Liver (tissue), 9 donors: ENCODE data around the gene CYP2R1. TPM values are rescaled to one million over a fixed set of nuclear protein-coding genes. Genes with fewer than 3 reads are reported as not detected.

Source experiments
- DNase-seq: peaks from one replicate; pipeline ENCODE4 v3.0.0-alpha.2; 2017; ENCODE audit warnings: low spot score
- H3K27ac ChIP-seq, 2 donors: one replicate each; pipeline ENCODE4 v1.7.0; 2013; ENCODE audit warnings: inconsistent platforms in 2 of 2, low read length in 2 of 2, control low read depth in 1 of 2, low read depth in 1 of 2, mild to moderate bottlenecking in 1 of 2
- H3K27me3 ChIP-seq, 4 donors: one replicate each; pipeline versions ENCODE4 v1.6.1 to v1.7.0; 2013; ENCODE audit warnings: low read length in 3 of 4, inconsistent platforms in 1 of 4, mild to moderate bottlenecking in 1 of 4, moderate library complexity in 1 of 4; ENCODE audit not compliant: control insufficient read depth in 4 of 4, insufficient read depth in 4 of 4
- H3K36me3 ChIP-seq, 4 donors: one replicate each; pipeline versions ENCODE4 v1.6.1 to v1.7.0; 2013; ENCODE audit warnings: low read length in 3 of 4, mild to moderate bottlenecking in 3 of 4, low read depth in 1 of 4, moderate library complexity in 1 of 4; ENCODE audit not compliant: control insufficient read depth in 4 of 4, insufficient read depth in 3 of 4
- H3K4me1 ChIP-seq, 4 donors: one replicate each; pipeline versions ENCODE4 v1.6.1 to v1.7.0; 2013; ENCODE audit warnings: low read length in 3 of 4, mild to moderate bottlenecking in 3 of 4, moderate library complexity in 1 of 4; ENCODE audit not compliant: control insufficient read depth in 4 of 4, insufficient read depth in 4 of 4
- H3K4me3 ChIP-seq, 3 donors: one replicate each; pipeline versions ENCODE4 v1.6.1 to v1.7.0; 2013; ENCODE audit warnings: low read length in 3 of 3, control low read depth in 1 of 3, low read depth in 1 of 3, mild to moderate bottlenecking in 1 of 3
- H3K9ac ChIP-seq, 2 donors: one replicate each; pipeline ENCODE4 v1.7.0; 2013; ENCODE audit warnings: low read length in 2 of 2, mild to moderate bottlenecking in 2 of 2, moderate library complexity in 2 of 2, control low read depth in 1 of 2, low read depth in 1 of 2
- H3K9me3 ChIP-seq, 4 donors: one replicate each; pipeline versions ENCODE4 v1.6.1 to v1.7.0; 2013; ENCODE audit warnings: low read length in 3 of 4; ENCODE audit not compliant: control insufficient read depth in 4 of 4
- ATF3 ChIP-seq: IDR thresholded peaks from 2 replicates; pipeline ENCODE4 v1.6.1; 2016; ENCODE audit warnings: antibody characterized with exemption
- CTCF ChIP-seq: fragments of 150-350 bp; IDR thresholded peaks from 2 replicates; pipeline ENCODE4 v1.5.1; 2017; ENCODE audit warnings: improper control_type of control experiment, low read depth, low read length; ENCODE audit not compliant: missing input control
- EGR1 ChIP-seq, 2 donors: IDR thresholded peaks; 2 replicates each; pipeline ENCODE4 v1.6.1; 2016 to 2018; ENCODE audit warnings: antibody characterized with exemption in 2 of 2, low read depth in 2 of 2
- FOXA1 ChIP-seq: IDR thresholded peaks from 2 replicates; pipeline ENCODE4 v1.6.1; 2016; ENCODE audit warnings: antibody characterized with exemption
- FOXA2 ChIP-seq: IDR thresholded peaks from 2 replicates; pipeline ENCODE4 v1.6.1; 2016; ENCODE audit warnings: antibody characterized with exemption
- GABPA ChIP-seq, 2 donors: IDR thresholded peaks in 1 of 2; conservative IDR thresholded peaks in 1 of 2; 2 replicates each; pipeline ENCODE4 v1.6.1; 2016; ENCODE audit warnings: antibody characterized with exemption in 2 of 2, mild to moderate bottlenecking in 1 of 2, moderate library complexity in 1 of 2
- HNF4G ChIP-seq: IDR thresholded peaks from 2 replicates; pipeline ENCODE4 v1.6.1; 2016; ENCODE audit warnings: antibody characterized with exemption
- JUND ChIP-seq, 2 donors: IDR thresholded peaks; 2 replicates each; pipeline ENCODE4 v1.6.1; 2016; ENCODE audit warnings: antibody characterized with exemption in 2 of 2
- MAX ChIP-seq: IDR thresholded peaks from 2 replicates; pipeline ENCODE4 v1.6.1; 2016; ENCODE audit warnings: antibody characterized with exemption
- NR2F2 ChIP-seq: IDR thresholded peaks from 2 replicates; pipeline ENCODE4 v1.6.1; 2016; ENCODE audit warnings: antibody characterized with exemption
- RAD21 ChIP-seq, 2 donors: IDR thresholded peaks; 2 replicates each; pipeline ENCODE4 v1.6.1; 2016; ENCODE audit warnings: antibody characterized with exemption in 2 of 2, mild to moderate bottlenecking in 2 of 2
- REST ChIP-seq: IDR thresholded peaks from 2 replicates; pipeline ENCODE4 v1.6.1; 2016; ENCODE audit warnings: antibody characterized with exemption, mild to moderate bottlenecking
- RXRA ChIP-seq, 2 donors: IDR thresholded peaks; 2 replicates each; pipeline ENCODE4 v1.6.1; 2017 to 2018; ENCODE audit warnings: antibody characterized with exemption in 2 of 2, mild to moderate bottlenecking in 1 of 2
- SP1 ChIP-seq: IDR thresholded peaks from 2 replicates; pipeline ENCODE4 v1.6.1; 2018; ENCODE audit warnings: antibody characterized with exemption, mild to moderate bottlenecking
- TAF1 ChIP-seq: conservative IDR thresholded peaks from 2 replicates; pipeline ENCODE4 v1.6.1; 2016; ENCODE audit warnings: antibody characterized with exemption, mild to moderate bottlenecking
- YY1 ChIP-seq: IDR thresholded peaks from 2 replicates; pipeline ENCODE4 v1.6.1; 2016; ENCODE audit warnings: antibody characterized with exemption, mild to moderate bottlenecking
- ZBTB33 ChIP-seq: IDR thresholded peaks from 2 replicates; pipeline ENCODE4 v1.6.1; 2016; ENCODE audit warnings: antibody characterized with exemption
- WGBS: extraction: QIAGEN DNeasy Blood & Tissue Kit; methylation state at CpG from one replicate; pipeline ENCODE4 v1.1.7; 2013; 5-methylcytosine and 5-hydroxymethylcytosine counted together
- polyA plus RNA-seq, 2 donors: library from polyadenylated mRNA; stranded (reverse) in 1 of 2; unstranded in 1 of 2; fragments of 200-250 nt in 1 of 2; fragments of >200 nt in 1 of 2; fragmentation: Nextera tagmentation in 1 of 2; extraction: Ambion mirVana in 1 of 2; gene quantifications; one replicate each; pipeline versions ENCODE4 v1.2.1 to v1.2.3, GENCODE V29; 2013 to 2015
- total RNA-seq, 2 donors: library from RNA; depleted of rRNA; stranded (reverse); fragments of >200 nt; gene quantifications; one replicate each; pipeline ENCODE4 v1.2.3, GENCODE V29; 2014
- donor health status: healthy.
- donor health status: healthy.
- donor health status: healthy.
- donor health status: healthy.
- donor health status: healthy.

The CYP2R1 gene
- total and polyA plus RNA-seq, 4 donors, result 3.2 to 8.2 (median 6.7) TPM

GRCh38 chr11:14902650-14903350 lies 10.8 kb upstream of the CYP2R1 start:
- TF ChIP-seq JUND (IDR thresholded peaks at IDR 0.05), result no peak
- TF ChIP-seq REST, result no peak
- no peak for TF ChIP-seq CTCF
- TF ChIP-seq TAF1, result no peak
- no peak for TF ChIP-seq FOXA1
- no peak for TF ChIP-seq RAD21 (IDR thresholded peaks at IDR 0.05)
- TF ChIP-seq HNF4G, result no peak
- TF ChIP-seq RXRA (IDR thresholded peaks at IDR 0.05), result no peak
- no peak for TF ChIP-seq GABPA (IDR thresholded peaks at IDR 0.05 in 1 of 2, conservative IDR thresholded peaks at IDR 0.05 in 1 of 2)
- TF ChIP-seq FOXA2, result no peak
- no peak for TF ChIP-seq SP1
- no peak for TF ChIP-seq EGR1 (IDR thresholded peaks at IDR 0.05; ENCODE audit: low read depth in 2 of 2)
- TF ChIP-seq ATF3, result no peak
- no peak for TF ChIP-seq YY1
- no peak for TF ChIP-seq ZBTB33
- no peak for TF ChIP-seq NR2F2
- no peak for TF ChIP-seq MAX
- Histone ChIP-seq H3K4me3 (no peak overlapping the region), H3K27me3 (no peaks in the 10 kb centered on the region), H3K36me3 (no peaks in the 10 kb centered on the region), H3K4me1 (peaks cover 2 to 26% (median 4%) of the 10 kb centered on the region in 4 donors), H3K9ac (no peak overlapping the region), H3K9me3 (no peaks in the 10 kb centered on the region), H3K27ac (no peak overlapping the region)
- 46% methylated on average over 1 of the region's 1 CpG for WGBS
- DNase-seq, result no peak
